Kidney (tissue), 14 donors: ENCODE measurements around the gene TSFM. TPM values are rescaled to one million over a fixed set of nuclear protein-coding genes. Genes with fewer than 3 reads are reported as not detected.

Experiments
- DNase-seq, 5 donors: peaks; one replicate each; pipeline ENCODE4 v3.0.0-alpha.2; 2013 to 2020
- FAIRE-seq: peaks from 2 replicates; lab custom pipeline; 2012; peaks lifted over from hg19 to GRCh38; lab: Jason Lieb, UNC
- H3K27ac ChIP-seq, 2 donors: one replicate each; pipeline ENCODE4 v1.7.0; 2013; ENCODE audit warnings: low read depth in 2 of 2, low read length in 2 of 2, inconsistent platforms in 1 of 2
- H3K27me3 ChIP-seq: one replicate; pipeline ENCODE4 v1.7.1; 2013; ENCODE audit warnings: low read length, inconsistent platforms; ENCODE audit not compliant: control insufficient read depth, insufficient read depth
- H3K36me3 ChIP-seq, 3 donors: one replicate each; pipeline versions ENCODE4 v1.7.0 to v1.7.1; 2013; ENCODE audit warnings: low read length in 3 of 3, control low read depth in 1 of 3, inconsistent platforms in 1 of 3; ENCODE audit not compliant: insufficient read depth in 3 of 3, control insufficient read depth in 2 of 3
- H3K4me1 ChIP-seq, 3 donors: one replicate each; pipeline versions ENCODE4 v1.7.0 to v1.7.1; 2013; ENCODE audit warnings: low read length in 3 of 3, inconsistent platforms in 1 of 3, low read depth in 1 of 3; ENCODE audit not compliant: control insufficient read depth in 2 of 3, insufficient read depth in 2 of 3
- H3K4me3 ChIP-seq, 3 donors: one replicate each; pipeline versions ENCODE4 v1.7.0 to v1.8.1; 2013; ENCODE audit warnings: low read length in 3 of 3, control low read depth in 1 of 3, inconsistent platforms in 1 of 3
- H3K9ac ChIP-seq, 3 donors: one replicate each; pipeline versions ENCODE4 v1.7.0 to v1.7.1; 2013; ENCODE audit warnings: low read length in 3 of 3, control low read depth in 1 of 3, inconsistent platforms in 1 of 3
- H3K9me3 ChIP-seq, 3 donors: one replicate each; pipeline versions ENCODE4 v1.7.0 to v1.7.1; 2013; ENCODE audit warnings: low read length in 3 of 3, control low read depth in 1 of 3, inconsistent platforms in 1 of 3; ENCODE audit not compliant: control insufficient read depth in 2 of 3, insufficient read depth in 1 of 3
- CTCF ChIP-seq: IDR thresholded peaks from 3 replicates; pipeline ENCODE4 v1.5.1; 2012; ENCODE audit warnings: mild to moderate bottlenecking, moderate library complexity, borderline replicate concordance; ENCODE audit not compliant: insufficient read depth; ENCODE audit errors: extremely low read depth
- intact Hi-C: fragments of 100-400 bp; cut with DNase I; formaldehyde crosslinking; loops from one replicate; pipeline ENCODE4 v1.11.1; 2022
- polyA plus RNA-seq: library from polyadenylated mRNA; stranded (reverse); fragments of 350-450 nt; fragmentation: Illumina TruSeq; extraction: RNeasy Lipid Tissue Mini Kit (QIAGEN cat#74804); gene quantifications from one replicate; pipeline ENCODE4 v1.2.3, GENCODE V29; 2014; ENCODE audit warnings: low read depth, low replicate concordance; ENCODE audit not compliant: insufficient read depth
- total RNA-seq: library from RNA; stranded (reverse); fragmentation: NEBNext Ultra II Directional; extraction: Animal tissue kit (Norgen Biotek cat#: 25700); gene quantifications from one replicate; pipeline ENCODE4 v1.2.1, GENCODE V29; 2021
- donor health status: control.
- donor health status: control.
- donor health status: control.
- donor health status: control.
- donor health status: control.
- donor health status: DM: yes; HTN: yes; CAD: no.
- donor health status: Normal renal cell carcinoma (clear cell type).

Gene TSFM
- total and polyA plus RNA-seq, 2 donors from 2014 or later = 32.8 to 84.6 TPM

DNA sequence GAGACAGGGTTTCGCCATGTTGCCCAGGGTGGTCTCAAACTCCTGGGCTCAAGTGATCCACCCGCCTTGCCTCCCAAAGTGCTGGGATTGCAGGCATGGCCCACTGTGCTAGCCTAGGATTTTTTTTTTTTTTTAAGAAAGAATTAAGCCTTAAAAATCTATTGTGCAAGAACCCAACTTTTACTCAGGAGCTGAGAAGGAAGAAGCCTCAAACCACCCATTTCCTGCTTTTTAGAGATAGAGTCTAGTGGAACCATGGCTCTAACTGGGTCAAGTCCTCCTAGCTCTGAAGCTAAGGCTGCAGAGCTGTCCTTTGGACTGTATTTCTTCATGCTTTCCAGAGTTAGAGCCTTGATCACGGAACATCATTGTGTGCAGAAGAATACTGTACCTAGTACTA is 1.3 kb upstream of the TSFM start:
- Histone ChIP-seq H3K4me1 (peaks cover 0 to 33% (median 27%) of the 10 kb centered on the region in 3 donors), H3K36me3 (peaks cover 3 to 9% (median 8%) of the 10 kb centered on the region in 3 donors), H3K9me3 (no peaks in the 10 kb centered on the region), H3K27ac (no peak overlapping the region), H3K9ac (no peak overlapping the region), H3K27me3 (no peaks in the 10 kb centered on the region), H3K4me3 (no peak overlapping the region)
- no peak for FAIRE-seq
- no peak for DNase-seq
- no peak for TF ChIP-seq CTCF
- intact Hi-C loops = no loop called here

- Histone ChIP-seq H3K9ac (peak overlapping the region in 1 of 3 donors; percentile 92), H3K36me3 (peaks cover 5 to 11% (median 11%) of the 10 kb centered on the region in 3 donors), H3K27ac (peak overlapping the region in 1 of 2 donors; percentile 49), H3K9me3 (no peaks in the 10 kb centered on the region), H3K27me3 (no peaks in the 10 kb centered on the region), H3K4me1 (peaks cover 0 to 33% (median 27%) of the 10 kb centered on the region in 3 donors), H3K4me3 (peak overlapping the region in 1 of 3 donors; percentile 22)
- no peak for TF ChIP-seq CTCF
- no peak for DNase-seq
- intact Hi-C loops = no loop called here
- FAIRE-seq = no peak
Observed at GRCh38 chr12:57781801-57782200, 786 bp upstream of the TSFM start.

DNA sequence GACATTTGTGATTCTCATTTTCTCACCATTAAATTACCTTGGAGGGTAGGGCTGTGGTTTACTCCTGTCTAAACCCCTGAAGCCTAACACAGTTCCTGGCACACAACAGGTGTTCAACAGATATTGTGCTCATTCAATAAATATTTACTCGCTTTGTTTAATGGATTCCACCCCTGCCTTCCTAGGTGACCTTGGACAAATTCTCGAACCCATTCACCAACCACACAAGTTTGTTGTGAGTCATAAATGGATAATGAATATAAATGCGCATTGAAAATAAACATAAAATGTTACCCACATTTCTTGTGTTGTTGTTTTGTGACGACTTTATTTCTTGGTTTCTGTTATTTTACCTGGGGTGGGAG is 362 bp upstream of the TSFM start:
- H3K4me3 ChIP-seq = peak overlapping the region in 2 of 3 donors; percentile 86 to 99
- H3K27me3 ChIP-seq = no peaks in the 10 kb centered on the region
- no peaks in the 10 kb centered on the region for H3K9me3 ChIP-seq
- peaks cover 0 to 33% (median 27%) of the 10 kb centered on the region in 3 donors for H3K4me1 ChIP-seq
- TF ChIP-seq CTCF = no peak
- FAIRE-seq (no peak), DNase-seq (no peak)
- peak overlapping the region in 1 of 2 donors; percentile 49 for H3K27ac ChIP-seq
- H3K9ac ChIP-seq = peak overlapping the region in 2 of 3 donors; percentile 92 to 99
- H3K36me3 ChIP-seq = peaks cover 5 to 13% (median 11%) of the 10 kb centered on the region in 3 donors
- intact Hi-C loops = no loop called here

GRCh38 chr12:57783466-57783801 is 847 bp downstream of the TSFM start:
- no peak for TF ChIP-seq CTCF
- Histone ChIP-seq H3K27me3 (no peaks in the 10 kb centered on the region), H3K36me3 (peaks cover 5 to 16% (median 16%) of the 10 kb centered on the region in 3 donors), H3K4me3 (peak overlapping the region; percentile 86 to 99 (median 99)), H3K27ac (no peak overlapping the region), H3K9me3 (no peaks in the 10 kb centered on the region), H3K9ac (peak overlapping the region; percentile 12 to 99 (median 92)), H3K4me1 (peaks cover 0 to 33% (median 27%) of the 10 kb centered on the region in 3 donors)
- intact Hi-C loops = no loop called here
- FAIRE-seq (no peak), DNase-seq (no peak)
